A549 (cell line): ENCODE measurements around the gene ABO. TPM values are rescaled to one million over a fixed set of nuclear protein-coding genes. Genes with fewer than 3 reads are reported as not detected.
"Not testable (repeated sequence)": the region's sequence is repeated elsewhere in the genome, so short reads cannot be mapped to it uniquely, and the experiment has no call there.

ENCODE experiments used
- ATAC-seq, 2 experiments: fragments of 200-7000 bp in 1 of 2; fragments of >200 bp in 1 of 2; cut with Nextera tagmentation in 1 of 2; cut with Tn5 transposase in 1 of 2; 3 replicates each; pipeline versions ENCODE4 v1.8.0 to v1.9.1; 2018 to 2020; ENCODE audit warnings: mild to moderate bottlenecking in 1 of 2, moderate library complexity in 1 of 2
- CTCF ChIA-PET: fragments of 300-600 bp; sonication (Branson Sonifier 250); formaldehyde crosslinking; extraction: SDS; loops from one replicate; lab custom pipeline; 2021; ENCODE audit warnings: antibody characterized with exemption, inconsistent platforms; lab: Yijun Ruan, JAX
- POLR2A ChIA-PET: fragments of 350-600 bp; formaldehyde crosslinking; extraction: SDS; loops from one replicate; lab custom pipeline; 2021; ENCODE audit warnings: antibody characterized with exemption, inconsistent platforms; lab: Yijun Ruan, JAX
- DNase-seq, 2 experiments: peaks; one replicate each; pipeline versions ENCODE4 v3.0.0 to v3.0.0-alpha.2; 2011 to 2016; ENCODE audit warnings: low read depth in 1 of 2, low spot score in 1 of 2
- FAIRE-seq: peaks from 2 replicates; lab custom pipeline; 2011; peaks lifted over from hg19 to GRCh38; lab: Jason Lieb, UNC
- H3K27ac ChIP-seq, 2 experiments: fragments of >200 bp; sonication (Bioruptor Twin); formaldehyde crosslinking; 3 replicates each; pipeline ENCODE4 v1.5.1; 2016 to 2017
- H3K4me1 ChIP-seq: fragments of >200 bp; sonication (Bioruptor Twin); formaldehyde crosslinking; 3 replicates; pipeline ENCODE4 v1.6.1; 2016
- H3K4me2 ChIP-seq: fragments of >200 bp; sonication (Bioruptor Twin); formaldehyde crosslinking; 3 replicates; pipeline ENCODE4 v1.6.1; 2016
- H3K4me3 ChIP-seq: fragments of >200 bp; sonication (Bioruptor Twin); formaldehyde crosslinking; 3 replicates; pipeline ENCODE4 v1.5.1; 2016
- H3K9me3 ChIP-seq: fragments of >200 bp; sonication (Bioruptor Twin); formaldehyde crosslinking; 3 replicates; pipeline ENCODE4 v1.6.1; 2016
- CBX8 ChIP-seq: fragments of 200-600 bp; sonication (generic); IDR thresholded peaks from 2 replicates; pipeline ENCODE4 v1.6.1; 2016
- CEBPB ChIP-seq, 2 experiments: fragments of >200 bp in 1 of 2; sonication (Bioruptor Twin) in 1 of 2; formaldehyde crosslinking in 1 of 2; IDR thresholded peaks; 2 replicates each; pipeline ENCODE4 v1.6.1; 2012 to 2016
- CHD4 ChIP-seq: fragments of 200-600 bp; sonication (generic); IDR thresholded peaks from 2 replicates; pipeline ENCODE4 v1.6.1; 2016; ENCODE audit warnings: antibody characterized with exemption, mild to moderate bottlenecking, borderline replicate concordance
- ESRRA ChIP-seq: fragments of 150-350 bp; IDR thresholded peaks from 2 replicates; pipeline ENCODE4 v1.6.1; 2014; ENCODE audit warnings: mild to moderate bottlenecking, low read length, borderline replicate concordance
- FOXS1 ChIP-seq: fragments of 250-450 bp; sonication (Bioruptor Pico); IDR thresholded peaks from 2 replicates; pipeline ENCODE4 v1.5.0; 2020; ENCODE audit warnings: mild to moderate bottlenecking, moderate library complexity
- HDAC2 ChIP-seq: fragments of 200-600 bp; sonication (generic); IDR thresholded peaks from 2 replicates; pipeline ENCODE4 v1.6.1; 2016
- HEYL ChIP-seq: fragments of 250-450 bp; sonication (Bioruptor Pico); IDR thresholded peaks from 2 replicates; pipeline ENCODE4 v1.8.0; 2021; ENCODE audit warnings: mild to moderate bottlenecking, moderate library complexity
- JUNB ChIP-seq: fragments of >200 bp; sonication (Bioruptor Twin); formaldehyde crosslinking; IDR thresholded peaks from 2 replicates; pipeline ENCODE4 v1.6.1; 2016
- MAFK ChIP-seq: fragments of 450-650 bp; IDR thresholded peaks from 2 replicates; pipeline ENCODE4 v1.6.1; 2014; ENCODE audit not compliant: partially characterized antibody
- POLR2A ChIP-seq: IDR thresholded peaks from 2 replicates; pipeline ENCODE4 v1.6.1; 2012; ENCODE audit warnings: mild to moderate bottlenecking, low read length
- RNF2 ChIP-seq: fragments of 200-600 bp; sonication (generic); IDR thresholded peaks from 2 replicates; pipeline ENCODE4 v1.6.1; 2016; ENCODE audit warnings: low read depth, mild to moderate bottlenecking, antibody characterized with exemption, moderate library complexity, borderline replicate concordance
- SREBF2 ChIP-seq: fragments of 450-650 bp; IDR thresholded peaks from 2 replicates; pipeline ENCODE4 v1.6.1; 2014; ENCODE audit warnings: mild to moderate bottlenecking, moderate library complexity
- TFCP2L1 ChIP-seq: fragments of 250-450 bp; sonication (Bioruptor Pico); IDR thresholded peaks from 2 replicates; pipeline ENCODE4 v1.5.0; 2021; ENCODE audit warnings: mild to moderate bottlenecking
- ZC3H11A ChIP-seq: fragments of 450-650 bp; IDR thresholded peaks from 2 replicates; pipeline ENCODE4 v1.6.1; 2014; ENCODE audit warnings: antibody characterized with exemption, mild to moderate bottlenecking
- ZFP36 ChIP-seq: fragments of 450-650 bp; IDR thresholded peaks from 2 replicates; pipeline ENCODE4 v1.6.1; 2014; ENCODE audit warnings: borderline replicate concordance; ENCODE audit not compliant: partially characterized antibody
- ZSCAN20 ChIP-seq: fragments of 250-450 bp; sonication (Bioruptor Pico); IDR thresholded peaks from 2 replicates; pipeline ENCODE4 v1.8.0; 2022; ENCODE audit warnings: mild to moderate bottlenecking, moderate library complexity
- WGBS: methylation state at CpG from one replicate; pipeline ENCODE4 v1.1.6; 2017; ENCODE audit errors: missing lambda C conversion rate; 5-methylcytosine and 5-hydroxymethylcytosine counted together
- polyA plus RNA-seq, 4 experiments: library from polyadenylated mRNA; depleted of rRNA in 3 of 4; stranded (reverse); fragments of >200 nt; fragmentation: RNase III in 1 of 4; extraction: RNeasy Plus Mini Kit Qiagen cat#74134 plus additional on column Dnase treatment in 1 of 4; gene quantifications; 2 replicates in 3 of 4; 3 replicates in 1 of 4; pipeline ENCODE4 v1.2.3, GENCODE V29; 2011 to 2017
- TF ChIP-seq, protein P1 (sequence below): fragments of >200 bp; sonication (Bioruptor Twin); formaldehyde crosslinking; IDR thresholded peaks from 3 replicates; pipeline ENCODE4 v1.6.1; 2016
- TF ChIP-seq, protein P2 (sequence below): IDR thresholded peaks from 2 replicates; pipeline ENCODE4 v1.6.1; 2012

ABO gene
- polyA plus RNA-seq, 2 of the 4 experiments (the other 2 are of a cell fraction), result not detected

- H3K4me1 ChIP-seq, result peaks cover 5% of the 10 kb centered on the region; the same call in 1 of the 3 replicates
- ATAC-seq (peak; percentile 87 to 94), DNase-seq (peak; percentile 88), FAIRE-seq (no peak)
- CTCF ChIA-PET, result interaction anchor here (0.7 to 3.8 kb wide), 53 partner anchors 8 to 261 kb away, joined by 3 to 66 read pairs (median 6); no protein-coding TSS in a partner anchor
- peak overlapping the region; percentile 59 to 87 for H3K27ac ChIP-seq
- POLR2A ChIA-PET, result interaction anchor here (0.8 to 2.2 kb wide), 4 partner anchors 51 to 208 kb away, joined by 4 to 9 read pairs (median 4); partner anchors contain the start of genes GTF3C5, MED22 and RPL7A
- TF ChIP-seq, protein P1, sequence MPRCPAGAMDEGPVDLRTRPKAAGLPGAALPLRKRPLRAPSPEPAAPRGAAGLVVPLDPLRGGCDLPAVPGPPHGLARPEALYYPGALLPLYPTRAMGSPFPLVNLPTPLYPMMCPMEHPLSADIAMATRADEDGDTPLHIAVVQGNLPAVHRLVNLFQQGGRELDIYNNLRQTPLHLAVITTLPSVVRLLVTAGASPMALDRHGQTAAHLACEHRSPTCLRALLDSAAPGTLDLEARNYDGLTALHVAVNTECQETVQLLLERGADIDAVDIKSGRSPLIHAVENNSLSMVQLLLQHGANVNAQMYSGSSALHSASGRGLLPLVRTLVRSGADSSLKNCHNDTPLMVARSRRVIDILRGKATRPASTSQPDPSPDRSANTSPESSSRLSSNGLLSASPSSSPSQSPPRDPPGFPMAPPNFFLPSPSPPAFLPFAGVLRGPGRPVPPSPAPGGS, result 0 out of 3 replicates have a peak, but pooled peaks have one; percentile 30
- TF ChIP-seq CHD4 (no peak), POLR2A (peak; percentile 68), JUNB (no peak)
- TF ChIP-seq, protein P2, sequence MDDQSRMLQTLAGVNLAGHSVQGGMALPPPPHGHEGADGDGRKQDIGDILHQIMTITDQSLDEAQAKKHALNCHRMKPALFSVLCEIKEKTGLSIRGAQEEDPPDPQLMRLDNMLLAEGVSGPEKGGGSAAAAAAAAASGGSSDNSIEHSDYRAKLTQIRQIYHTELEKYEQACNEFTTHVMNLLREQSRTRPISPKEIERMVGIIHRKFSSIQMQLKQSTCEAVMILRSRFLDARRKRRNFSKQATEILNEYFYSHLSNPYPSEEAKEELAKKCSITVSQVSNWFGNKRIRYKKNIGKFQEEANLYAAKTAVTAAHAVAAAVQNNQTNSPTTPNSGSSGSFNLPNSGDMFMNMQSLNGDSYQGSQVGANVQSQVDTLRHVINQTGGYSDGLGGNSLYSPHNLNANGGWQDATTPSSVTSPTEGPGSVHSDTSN, result no peak
- H3K4me2 ChIP-seq, result peak overlapping the region; percentile 86
- H3K9me3 ChIP-seq, result no peaks in the 10 kb centered on the region
- WGBS, result 5% methylated on average over 10 of the region's 25 CpGs
- H3K4me3 ChIP-seq, result peak overlapping the region; percentile 40
Observed at GRCh38 chr9:133238272-133238850, 36.6 kb downstream of the ABO start.

GRCh38 chr9:133237035-133237731 is 37.8 kb downstream of the ABO start:
- Histone ChIP-seq H3K4me1 (peaks cover 5% of the 10 kb centered on the region; the same call in 1 of the 3 replicates), H3K27ac (no peak overlapping the region), H3K4me3 (no peak overlapping the region), H3K4me2 (no peak overlapping the region), H3K9me3 (no peaks in the 10 kb centered on the region)
- DNase-seq, result no peak
- WGBS, result 80% methylated on average over 17 of the region's 17 CpGs
- no peak for ATAC-seq
- ChIA-PET CTCF (interaction anchor here (0.6 to 3.8 kb wide), 4 partner anchors 10 to 1156 kb away, joined by 3 to 66 read pairs (median 13); no protein-coding TSS in a partner anchor), POLR2A (no interaction called here)
- TF ChIP-seq, protein P2, result no peak
- TF ChIP-seq HEYL (CRISPR knock-in tag) (no peak), CBX8 (no peak), ZSCAN20 (CRISPR knock-in tag) (no peak), MAFK (no peak), TFCP2L1 (no peak), SREBF2 (no peak), ESRRA (no peak), HDAC2 (no peak), ZC3H11A (no peak), POLR2A (no peak), CHD4 (no peak), RNF2 (no peak), FOXS1 (no peak), ZFP36 (no peak), CEBPB (IDR thresholded peaks at IDR 0.05) (no peak)
- TF ChIP-seq, protein P1, result no peak
- FAIRE-seq, result no peak

DNA sequence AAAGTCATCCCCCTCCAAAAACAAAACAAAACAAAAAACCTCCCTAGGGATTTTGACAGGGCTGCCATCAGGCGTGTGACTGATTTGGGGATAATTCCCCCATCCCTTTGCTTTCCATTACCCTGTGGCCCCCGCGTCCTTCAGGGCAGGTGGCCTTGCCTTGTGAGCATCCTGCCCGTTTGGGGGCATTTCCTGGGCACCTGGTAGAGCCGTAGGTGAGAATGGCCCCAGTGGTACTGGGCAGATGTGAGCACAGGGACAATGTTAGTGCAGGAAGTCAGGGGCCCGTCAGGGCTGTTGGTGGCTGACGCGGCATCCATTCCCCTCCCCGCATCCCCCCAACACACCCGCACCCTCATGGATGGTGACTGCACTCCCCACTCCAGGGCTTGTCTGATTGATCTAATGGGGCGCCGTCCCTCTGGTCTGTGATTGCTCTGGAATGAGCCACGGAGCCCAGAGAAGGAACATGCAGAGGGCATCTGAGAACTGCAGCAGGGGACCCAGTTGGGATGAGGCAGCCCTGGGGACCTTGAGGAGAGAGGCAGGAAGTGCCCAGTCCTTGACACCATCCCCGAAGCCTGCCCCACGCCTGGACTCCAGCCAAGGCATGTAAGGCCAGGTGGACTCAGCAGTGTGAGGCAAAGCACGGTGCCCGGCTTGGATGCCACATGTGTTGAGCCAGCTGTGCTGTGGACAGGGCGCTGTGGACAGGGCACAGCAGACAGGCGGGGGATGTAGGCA is 38.5 kb downstream of the ABO start:
- ATAC-seq, H3K9me3 ChIP-seq, H3K4me1 ChIP-seq, H3K27ac ChIP-seq, FAIRE-seq, POLR2A ChIA-PET, H3K4me3 ChIP-seq, DNase-seq, H3K4me2 ChIP-seq: not testable (repeated sequence)
- CTCF ChIA-PET, result interaction anchor here (0.7 to 1.5 kb wide), 2 partner anchors 10 to 48 kb away, joined by 3 to 4 read pairs; no protein-coding TSS in a partner anchor
- 76% methylated on average over 15 of the region's 19 CpGs for WGBS
